Upper lobe of right lung (tissue), 1 donor: ENCODE results near the gene PXDC1. TPM values are rescaled to one million over a fixed set of nuclear protein-coding genes. Genes with fewer than 3 reads are reported as not detected.

Experiments used
- ATAC-seq: fragments of 200-7000 bp; cut with Tn5 transposase; one replicate; pipeline ENCODE4 v1.9.1; 2020; ENCODE audit warnings: mild to moderate bottlenecking, moderate library complexity
- DNase-seq: peaks from one replicate; pipeline ENCODE4 v3.0.0-alpha.2; 2020
- H3K27ac ChIP-seq: fragments of 200-600 bp; one replicate; pipeline ENCODE4 v1.8.0; 2022
- H3K27me3 ChIP-seq: fragments of 200-600 bp; one replicate; pipeline ENCODE4 v1.8.0; 2022; ENCODE audit warnings: mild to moderate bottlenecking
- H3K36me3 ChIP-seq: fragments of 200-600 bp; one replicate; pipeline ENCODE4 v1.8.0; 2022
- H3K4me1 ChIP-seq: fragments of 200-600 bp; one replicate; pipeline ENCODE4 v1.8.0; 2022
- H3K4me3 ChIP-seq: fragments of 200-600 bp; one replicate; pipeline ENCODE4 v1.8.0; 2022; ENCODE audit warnings: mild to moderate bottlenecking
- H3K9me3 ChIP-seq: fragments of 200-600 bp; one replicate; pipeline ENCODE4 v1.8.0; 2022
- CTCF ChIP-seq: fragments of 200-600 bp; IDR thresholded peaks from one replicate; pipeline ENCODE4 v1.8.0; 2022; ENCODE audit warnings: antibody characterized with exemption
- intact Hi-C: fragments of 100-400 bp; cut with DNase I; formaldehyde crosslinking; loops from one replicate; pipeline ENCODE4 v1.11.0; 2022
- total RNA-seq: library from RNA; stranded (reverse); fragmentation: NEBNext Ultra II Directional; extraction: Animal tissue kit (Norgen Biotek cat#: 25700); gene quantifications from one replicate; pipeline ENCODE4 v1.2.1, GENCODE V29; 2021
- donor health status: DM: no; HTN: yes; CAD: no; lungs with severe emphysema.

The PXDC1 gene
- total RNA-seq, 1 donor from 2014 or later: 70.8 TPM

DNA sequence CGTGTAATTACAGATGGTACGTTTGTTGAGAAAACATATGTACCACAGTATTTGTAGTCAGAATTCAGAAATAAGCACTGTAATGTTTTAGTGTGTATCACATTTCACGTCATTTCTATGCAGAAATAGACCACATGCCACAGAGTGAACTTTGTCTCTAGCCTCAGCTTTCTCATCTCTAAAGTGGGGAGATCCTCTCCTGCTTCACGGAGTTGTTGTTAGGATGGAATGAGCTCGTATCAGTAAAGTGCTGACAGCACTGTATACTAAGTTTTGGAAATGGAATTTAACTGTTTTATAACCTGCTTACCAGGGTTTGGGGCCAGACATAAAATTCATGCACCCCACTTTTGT is 34.2 kb upstream of the PXDC1 start:
- Histone ChIP-seq H3K27me3 (no peaks in the 10 kb centered on the region), H3K4me3 (no peak overlapping the region), H3K9me3 (no peaks in the 10 kb centered on the region), H3K27ac (no peak overlapping the region), H3K4me1 (no peaks in the 10 kb centered on the region), H3K36me3 (no peaks in the 10 kb centered on the region)
- ATAC-seq (no peak), DNase-seq (no peak)
- TF ChIP-seq CTCF: no peak
- intact Hi-C loops: no loop called here

DNA sequence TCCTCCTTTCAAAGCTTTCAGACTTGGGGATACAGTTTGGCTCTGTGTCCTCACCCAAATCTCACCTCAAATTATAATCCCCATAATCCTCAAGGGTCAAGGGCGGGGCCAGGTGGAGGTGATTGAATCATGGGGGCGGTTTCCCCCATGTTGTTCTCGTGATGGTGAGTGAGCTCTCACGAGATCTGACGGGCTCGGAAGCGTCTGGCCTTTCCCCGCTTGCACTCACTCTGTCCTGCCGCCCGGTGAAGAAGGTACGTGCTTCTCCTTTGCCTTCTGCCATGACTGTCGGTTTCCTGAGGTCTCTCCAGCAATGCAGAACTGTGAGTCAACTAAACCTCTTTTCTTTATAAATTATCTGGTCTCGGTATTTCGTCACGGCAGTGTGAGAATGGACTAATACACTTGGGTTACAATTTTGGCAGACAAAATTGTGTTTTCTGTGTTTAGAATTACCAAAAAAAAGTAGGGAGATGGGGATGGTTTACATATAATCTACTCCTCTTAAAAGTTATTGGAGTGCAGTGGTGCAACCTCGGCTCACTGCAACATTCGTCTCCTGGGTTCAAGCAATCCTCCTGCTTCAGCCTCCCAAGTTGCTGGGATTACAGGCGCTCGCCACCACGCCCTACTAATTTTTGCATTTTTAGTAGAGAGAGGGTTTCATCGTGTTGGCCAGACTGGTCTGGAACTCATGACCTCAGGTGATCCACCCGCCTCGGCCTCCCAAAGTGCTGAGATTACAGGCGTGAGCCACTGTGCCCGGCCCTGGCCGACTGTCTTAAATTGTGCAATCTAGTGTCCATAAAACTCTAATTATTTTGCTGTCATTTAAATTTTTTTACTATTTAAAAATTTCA is 33.6 kb upstream of the PXDC1 start:
- Histone ChIP-seq H3K27ac (no peak overlapping the region), H3K4me3 (no peak overlapping the region), H3K4me1 (no peaks in the 10 kb centered on the region), H3K36me3 (no peaks in the 10 kb centered on the region), H3K9me3 (no peaks in the 10 kb centered on the region), H3K27me3 (no peaks in the 10 kb centered on the region)
- intact Hi-C loops: no loop called here
- no peak for DNase-seq
- TF ChIP-seq CTCF: no peak
- ATAC-seq: no peak

DNA sequence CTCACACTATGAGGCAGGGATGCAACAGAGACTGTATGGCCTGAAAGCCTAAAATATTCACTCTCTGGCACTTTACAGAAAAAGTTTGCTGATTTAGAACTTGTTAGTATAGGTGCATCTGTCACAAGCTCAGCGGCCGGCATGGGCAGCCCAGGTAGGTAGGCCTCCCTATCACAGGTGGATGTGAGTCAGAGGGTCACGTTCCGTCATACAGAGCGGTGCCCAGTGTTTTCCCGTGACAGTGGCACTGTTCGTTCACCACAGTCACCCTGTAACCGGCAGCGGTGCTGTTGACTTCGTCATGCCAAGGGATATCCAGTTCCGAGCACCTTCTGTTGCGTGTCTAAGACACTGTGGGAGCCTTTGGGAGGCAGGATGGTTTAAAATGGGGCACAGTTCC is 32.9 kb upstream of the PXDC1 start:
- DNase-seq (no peak), ATAC-seq (no peak)
- intact Hi-C loops: no loop called here
- Histone ChIP-seq H3K9me3 (no peaks in the 10 kb centered on the region), H3K27me3 (no peaks in the 10 kb centered on the region), H3K36me3 (no peaks in the 10 kb centered on the region), H3K4me3 (no peak overlapping the region), H3K4me1 (no peaks in the 10 kb centered on the region), H3K27ac (no peak overlapping the region)
- no peak for TF ChIP-seq CTCF

- H3K36me3 ChIP-seq: no peaks in the 10 kb centered on the region
- no peak for TF ChIP-seq CTCF
- H3K27ac ChIP-seq: no peak overlapping the region
- H3K9me3 ChIP-seq: no peaks in the 10 kb centered on the region
- H3K27me3 ChIP-seq: no peaks in the 10 kb centered on the region
- DNase-seq (no peak), ATAC-seq (no peak)
- H3K4me1 ChIP-seq: no peaks in the 10 kb centered on the region
- no peak overlapping the region for H3K4me3 ChIP-seq
- intact Hi-C loops: no loop called here
Observed at GRCh38 chr6:3782876-3783832, 31.6 kb upstream of the PXDC1 start.

GRCh38 chr6:3781504-3781903 is 30.0 kb upstream of the PXDC1 start:
- Histone ChIP-seq H3K4me1 (no peaks in the 10 kb centered on the region), H3K27me3 (no peaks in the 10 kb centered on the region), H3K9me3 (no peaks in the 10 kb centered on the region), H3K4me3 (no peak overlapping the region), H3K27ac (no peak overlapping the region), H3K36me3 (no peaks in the 10 kb centered on the region)
- no peak for TF ChIP-seq CTCF
- intact Hi-C loops: no loop called here
- DNase-seq (no peak), ATAC-seq (no peak)
